Right lobe of liver (tissue), 6 donors: Measurements from ENCODE around the gene ACSL1. TPM values are rescaled to one million over a fixed set of nuclear protein-coding genes. Genes with fewer than 3 reads are reported as not detected.

ENCODE experiments used
- ATAC-seq, 4 donors: fragments of 200-7000 bp; cut with Tn5 transposase; one replicate each; pipeline ENCODE4 v1.9.1; 2020; ENCODE audit warnings: mild to moderate bottlenecking in 4 of 4, moderate library complexity in 4 of 4
- DNase-seq, 3 donors: peaks; one replicate each; pipeline ENCODE4 v3.0.0-alpha.2; 2020
- H3K27ac ChIP-seq, 3 donors: fragments of 200-600 bp; one replicate each; pipeline ENCODE4 v1.8.0; 2022
- H3K27me3 ChIP-seq, 2 donors: fragments of 200-600 bp; one replicate each; pipeline ENCODE4 v1.8.0; 2022
- H3K36me3 ChIP-seq, 4 donors: fragments of 200-600 bp; sonication (generic) in 1 of 4; one replicate each; pipeline versions ENCODE4 v1.5.1 to v1.8.0; 2017 to 2022; ENCODE audit warnings: control low read depth in 1 of 4
- H3K4me1 ChIP-seq, 4 donors: fragments of 200-600 bp; sonication (generic) in 1 of 4; one replicate each; pipeline versions ENCODE4 v1.5.1 to v1.8.0; 2017 to 2022; ENCODE audit warnings: control low read depth in 1 of 4
- H3K4me3 ChIP-seq, 3 donors: fragments of 200-600 bp; one replicate each; pipeline ENCODE4 v1.8.0; 2022
- H3K9me3 ChIP-seq, 4 donors: fragments of 200-600 bp; sonication (generic) in 1 of 4; one replicate each; pipeline versions ENCODE4 v1.5.1 to v1.8.0; 2017 to 2022; ENCODE audit warnings: control low read depth in 1 of 4
- POLR2A ChIP-seq: fragments of 450-650 bp; IDR thresholded peaks from one replicate; pipeline ENCODE4 v1.6.1; 2017; ENCODE audit warnings: antibody characterized with exemption, mild to moderate bottlenecking
- WGBS: methylation state at CpG from one replicate; pipeline ENCODE4 v1.1.6; 2018; ENCODE audit warnings: low coverage, low lambda C conversion rate; ENCODE audit not compliant: insufficient coverage; ENCODE audit errors: missing lambda C conversion rate; 5-methylcytosine and 5-hydroxymethylcytosine counted together
- intact Hi-C, 2 donors: fragments of 100-400 bp; cut with DNase I; formaldehyde crosslinking; loops; one replicate each; pipeline versions ENCODE4 v1.11.2 to v1.14.1; 2022
- total RNA-seq, 6 experiments: library from RNA; depleted of rRNA in 2 of 6; stranded (reverse); fragments of >200 nt in 2 of 6; fragmentation: NEBNext Ultra II Directional in 3 of 6; extraction: Animal tissue kit (Norgen Biotek cat#: 25700) in 3 of 6; gene quantifications; one replicate each; pipeline versions ENCODE4 v1.1.0 to v1.2.4, GENCODE V29; 2016 to 2023
- TF ChIP-seq, protein P1 (sequence below), 4 donors: fragments of 200-600 bp in 3 of 4; fragments of 450-650 bp in 1 of 4; IDR thresholded peaks; one replicate each; pipeline versions ENCODE4 v1.5.1 to v1.8.0; 2016 to 2022; ENCODE audit warnings: antibody characterized with exemption in 4 of 4, mild to moderate bottlenecking in 2 of 4
- donor health status: DM: no; HTN: yes; CAD: no.
- donor health status: DM: no; HTN: no; CAD: no.
- donor health status: DM: no; HTN: no; CAD: no.
- donor health status: DM: no; HTN: yes; CAD: no.
- donor health status: DM: no; HTN: yes; CAD: no.

ACSL1 gene
- total RNA-seq, 6 experiments from 2014 or later: 544 to 1,154 (median 743) TPM

DNA sequence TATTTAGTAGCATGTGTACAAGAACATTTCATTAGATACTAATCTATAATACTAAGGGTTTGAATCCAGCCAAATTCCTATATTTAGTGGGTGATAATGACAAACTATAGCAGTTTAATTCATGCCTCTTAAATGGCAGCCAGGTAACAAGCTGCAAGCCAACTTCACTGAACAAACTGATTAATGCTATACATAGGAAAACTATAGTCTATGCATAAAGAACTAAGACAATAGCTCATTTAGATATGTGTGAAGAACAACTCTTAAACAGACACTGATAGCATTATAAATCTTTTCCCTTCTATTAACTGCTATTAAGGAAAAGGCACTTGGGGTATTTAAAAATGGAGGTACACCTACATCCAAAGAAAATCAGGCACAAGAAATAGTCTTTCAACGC is 19.1 kb downstream of the ACSL1 start:
- H3K27ac ChIP-seq: peak overlapping the region; percentile 85 to 98 (median 87)
- peaks cover 0 to 18% (median 6%) of the 10 kb centered on the region in 4 donors for H3K36me3 ChIP-seq
- H3K4me1 ChIP-seq: peaks cover 0 to 51% (median 16%) of the 10 kb centered on the region in 4 donors
- H3K9me3 ChIP-seq: no peaks in the 10 kb centered on the region
- no peaks in the 10 kb centered on the region for H3K27me3 ChIP-seq
- no peak for DNase-seq
- TF ChIP-seq, protein P1, sequence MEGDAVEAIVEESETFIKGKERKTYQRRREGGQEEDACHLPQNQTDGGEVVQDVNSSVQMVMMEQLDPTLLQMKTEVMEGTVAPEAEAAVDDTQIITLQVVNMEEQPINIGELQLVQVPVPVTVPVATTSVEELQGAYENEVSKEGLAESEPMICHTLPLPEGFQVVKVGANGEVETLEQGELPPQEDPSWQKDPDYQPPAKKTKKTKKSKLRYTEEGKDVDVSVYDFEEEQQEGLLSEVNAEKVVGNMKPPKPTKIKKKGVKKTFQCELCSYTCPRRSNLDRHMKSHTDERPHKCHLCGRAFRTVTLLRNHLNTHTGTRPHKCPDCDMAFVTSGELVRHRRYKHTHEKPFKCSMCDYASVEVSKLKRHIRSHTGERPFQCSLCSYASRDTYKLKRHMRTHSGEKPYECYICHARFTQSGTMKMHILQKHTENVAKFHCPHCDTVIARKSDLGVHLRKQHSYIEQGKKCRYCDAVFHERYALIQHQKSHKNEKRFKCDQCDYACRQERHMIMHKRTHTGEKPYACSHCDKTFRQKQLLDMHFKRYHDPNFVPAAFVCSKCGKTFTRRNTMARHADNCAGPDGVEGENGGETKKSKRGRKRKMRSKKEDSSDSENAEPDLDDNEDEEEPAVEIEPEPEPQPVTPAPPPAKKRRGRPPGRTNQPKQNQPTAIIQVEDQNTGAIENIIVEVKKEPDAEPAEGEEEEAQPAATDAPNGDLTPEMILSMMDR (IDR thresholded peaks at IDR 0.05): no peak
- no peak for TF ChIP-seq POLR2A
- intact Hi-C loops: no loop called here
- no peak overlapping the region for H3K4me3 ChIP-seq
- ATAC-seq: no peak
- WGBS: 86% methylated on average over 1 of the region's 1 CpG

DNA sequence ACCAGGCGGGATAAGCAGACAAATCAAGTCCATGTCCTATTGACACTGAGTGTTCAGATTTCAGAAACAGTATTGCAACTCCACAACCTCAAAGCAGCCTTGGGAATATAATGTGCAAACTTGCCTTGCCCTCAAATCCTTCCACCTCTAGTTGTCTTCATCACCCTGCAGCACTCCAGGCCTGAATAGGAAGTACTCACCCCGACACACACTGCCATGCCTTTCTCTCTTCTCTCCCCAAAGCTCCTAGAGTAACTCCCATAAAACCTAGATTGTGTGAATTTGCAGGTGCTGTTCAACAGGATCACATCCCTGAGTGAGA is 19.6 kb downstream of the ACSL1 start:
- Histone ChIP-seq H3K4me1 (peaks cover 0 to 53% (median 15%) of the 10 kb centered on the region in 4 donors), H3K27me3 (no peaks in the 10 kb centered on the region), H3K4me3 (peak overlapping the region; percentile 2 to 63 (median 58)), H3K36me3 (peaks cover 0 to 21% (median 8%) of the 10 kb centered on the region in 4 donors), H3K27ac (peak overlapping the region; percentile 85 to 98 (median 87)), H3K9me3 (no peaks in the 10 kb centered on the region)
- TF ChIP-seq, protein P1 (IDR thresholded peaks at IDR 0.05): no peak
- no peak for TF ChIP-seq POLR2A
- intact Hi-C loops: no loop called here
- no peak for DNase-seq
- WGBS: 14% methylated on average over 2 of the region's 2 CpGs
- no peak for ATAC-seq

DNA sequence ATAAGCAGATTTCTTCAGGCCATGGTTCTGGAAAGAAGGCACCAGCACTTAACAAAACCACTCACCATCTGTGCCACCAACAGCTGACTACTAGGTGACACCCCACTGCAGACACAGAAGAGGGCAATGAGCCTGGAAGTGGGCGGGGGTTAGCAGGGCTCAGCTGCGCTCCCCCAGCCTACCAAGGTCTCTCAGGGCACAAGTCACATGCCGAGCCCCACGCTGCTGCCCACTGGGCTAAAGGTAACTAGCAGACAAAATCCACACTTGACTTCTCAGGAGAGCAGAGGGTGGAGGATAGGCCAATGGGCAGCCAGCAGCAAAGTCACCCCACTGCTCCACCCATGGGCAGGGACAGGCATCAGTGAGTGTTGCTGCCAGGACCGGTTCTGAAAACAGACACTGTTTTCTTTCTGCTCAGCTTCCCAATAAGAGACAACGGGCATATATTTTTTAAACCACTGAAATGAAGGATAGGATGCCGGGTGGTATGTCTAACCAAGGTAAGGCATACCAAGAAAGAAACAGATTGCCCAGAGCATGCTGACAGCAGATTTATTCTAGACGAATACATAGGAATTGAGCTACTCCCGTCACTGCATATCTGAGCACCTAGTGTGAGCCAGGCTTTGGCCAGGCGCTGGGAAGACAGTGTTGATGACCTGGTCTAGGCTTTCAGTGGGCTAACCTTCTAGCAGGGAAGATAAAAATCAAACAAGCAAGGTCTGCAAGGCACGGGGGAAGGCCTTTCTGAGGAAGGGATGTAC is 20.1 kb downstream of the ACSL1 start:
- Histone ChIP-seq H3K4me3 (peak overlapping the region; percentile 33 to 63 (median 58)), H3K4me1 (peaks cover 0 to 58% (median 17%) of the 10 kb centered on the region in 4 donors), H3K36me3 (peaks cover 0 to 27% (median 11%) of the 10 kb centered on the region in 4 donors), H3K27me3 (no peaks in the 10 kb centered on the region), H3K27ac (peak overlapping the region; percentile 85 to 98 (median 87)), H3K9me3 (no peaks in the 10 kb centered on the region)
- WGBS: 30% methylated on average over 10 of the region's 11 CpGs
- peak; percentile 85 for TF ChIP-seq POLR2A
- TF ChIP-seq, protein P1 (IDR thresholded peaks at IDR 0.05): peak in 1 of 4 donors; percentile 14
- intact Hi-C loops: no loop called here
- peak; percentile 90 to 97 (median 97) for DNase-seq
- ATAC-seq: peak; percentile 76 to 93 (median 82)

DNA sequence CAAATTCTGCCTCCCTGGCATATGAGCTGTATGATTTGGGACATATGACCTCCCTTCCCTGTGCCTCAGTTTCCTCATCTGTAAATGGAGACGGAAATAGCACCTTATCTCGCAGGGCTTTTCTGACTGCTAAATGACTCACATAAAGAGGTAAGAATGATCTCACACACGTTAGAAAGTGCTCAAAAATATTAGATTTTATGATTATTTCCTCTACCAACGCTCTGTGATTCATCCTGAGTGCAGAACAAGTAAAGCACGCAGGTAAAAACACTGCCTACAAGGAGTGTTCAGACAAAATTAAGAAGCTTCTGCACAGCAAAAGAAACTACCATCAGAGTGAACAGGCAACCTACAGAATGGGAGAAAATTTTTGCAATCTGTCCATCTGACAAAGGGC is 21.1 kb downstream of the ACSL1 start:
- ATAC-seq: no peak
- Histone ChIP-seq H3K27ac (peak overlapping the region; percentile 76 to 98 (median 85)), H3K36me3 (peaks cover 3 to 37% (median 18%) of the 10 kb centered on the region in 4 donors), H3K4me3 (peak overlapping the region; percentile 33 to 63 (median 58)), H3K27me3 (no peaks in the 10 kb centered on the region), H3K4me1 (peaks cover 0 to 58% (median 17%) of the 10 kb centered on the region in 4 donors), H3K9me3 (no peaks in the 10 kb centered on the region)
- intact Hi-C loops: no loop called here
- no peak for DNase-seq
- WGBS: 23% methylated on average over 5 of the region's 5 CpGs
- TF ChIP-seq, protein P1 (IDR thresholded peaks at IDR 0.05): no peak
- TF ChIP-seq POLR2A: no peak
